Measurements from ENCODE around the gene MAP4K4.

The MAP4K4 gene

GRCh38 chr2:101844055-101844635 is 146.6 kb downstream of the MAP4K4 start:
- peak; percentile 52 for DNase-seq (ENCODE audit: low read depth)
- H3K4me3 ChIP-seq (ENCODE audit: control insufficient read depth, low read depth, low read length) = no peak overlapping the region
- TF ChIP-seq CTCF (conservative IDR thresholded peaks at IDR 0.05; ENCODE audit: control insufficient read depth, insufficient read depth, low read depth, low read length) = no peak

GRCh38 chr2:101846973-101847372 is 149.5 kb downstream of the MAP4K4 start:
- peak; percentile 62 for DNase-seq (ENCODE audit: low read depth)
- H3K4me3 ChIP-seq (ENCODE audit: control insufficient read depth, low read depth, low read length) = no peak overlapping the region
- TF ChIP-seq CTCF (conservative IDR thresholded peaks at IDR 0.05; ENCODE audit: control insufficient read depth, insufficient read depth, low read depth, low read length) = no peak

GRCh38 chr2:101847661-101848339 is 150.3 kb downstream of the MAP4K4 start:
- no peak for TF ChIP-seq CTCF (conservative IDR thresholded peaks at IDR 0.05; ENCODE audit: control insufficient read depth, insufficient read depth, low read depth, low read length)
- peak; percentile 33 for DNase-seq (ENCODE audit: low read depth)
- H3K4me3 ChIP-seq (ENCODE audit: control insufficient read depth, low read depth, low read length) = no peak overlapping the region

- no peak for TF ChIP-seq CTCF (conservative IDR thresholded peaks at IDR 0.05; ENCODE audit: control insufficient read depth, insufficient read depth, low read depth, low read length)
- no peak overlapping the region for H3K4me3 ChIP-seq (ENCODE audit: control insufficient read depth, low read depth, low read length)
- no peak for DNase-seq (ENCODE audit: low read depth)
Measured at GRCh38 chr2:101848769-101849410, 151.4 kb downstream of the MAP4K4 start.

- H3K4me3 ChIP-seq (ENCODE audit: control insufficient read depth, low read depth, low read length) = no peak overlapping the region
- no peak for TF ChIP-seq CTCF (conservative IDR thresholded peaks at IDR 0.05; ENCODE audit: control insufficient read depth, insufficient read depth, low read depth, low read length)
- DNase-seq (ENCODE audit: low read depth) = no peak
Measured at GRCh38 chr2:101850450-101850849, 152.9 kb downstream of the MAP4K4 start.

GRCh38 chr2:101850991-101851390 is 153.5 kb downstream of the MAP4K4 start:
- TF ChIP-seq CTCF (conservative IDR thresholded peaks at IDR 0.05; ENCODE audit: control insufficient read depth, insufficient read depth, low read depth, low read length) = no peak
- no peak for DNase-seq (ENCODE audit: low read depth)
- H3K4me3 ChIP-seq (ENCODE audit: control insufficient read depth, low read depth, low read length) = no peak overlapping the region

Measured in fibroblast of mammary gland (primary cell).